ENCODE measurements around the gene CNPY2.

Gene CNPY2

DNA sequence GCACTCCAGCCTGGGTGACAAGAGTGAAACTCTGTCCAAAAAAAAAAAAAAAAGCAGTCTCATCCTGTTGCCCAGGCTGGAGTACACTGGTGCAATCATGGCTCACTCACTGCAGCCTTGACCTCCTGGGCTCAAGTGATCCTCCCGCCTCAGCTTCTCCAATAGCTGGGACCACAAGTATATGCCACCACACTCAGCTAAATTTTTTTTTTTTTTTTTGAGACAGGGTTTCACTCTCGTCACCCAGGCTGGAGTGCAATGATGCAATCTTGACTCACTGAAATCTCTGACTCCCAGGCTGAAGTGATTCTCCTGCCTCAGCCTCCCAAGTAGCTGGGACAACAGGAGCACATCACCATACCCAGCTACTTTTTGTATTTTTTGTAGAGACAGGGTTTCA is 5.2 kb upstream of the CNPY2 start:
- Mint-ChIP-seq H3K27me3 (no peaks in the 10 kb centered on the region), H3K4me1 (ENCODE audit: low read depth) (peaks cover 8% of the 10 kb centered on the region), H3K27ac (peak overlapping the region; percentile 35), H3K36me3 (ENCODE audit: low read depth) (peaks cover 53% of the 10 kb centered on the region), H3K9me3 (no peaks in the 10 kb centered on the region), H3K4me3 (no peak overlapping the region)
- no peak for DNase-seq

DNA sequence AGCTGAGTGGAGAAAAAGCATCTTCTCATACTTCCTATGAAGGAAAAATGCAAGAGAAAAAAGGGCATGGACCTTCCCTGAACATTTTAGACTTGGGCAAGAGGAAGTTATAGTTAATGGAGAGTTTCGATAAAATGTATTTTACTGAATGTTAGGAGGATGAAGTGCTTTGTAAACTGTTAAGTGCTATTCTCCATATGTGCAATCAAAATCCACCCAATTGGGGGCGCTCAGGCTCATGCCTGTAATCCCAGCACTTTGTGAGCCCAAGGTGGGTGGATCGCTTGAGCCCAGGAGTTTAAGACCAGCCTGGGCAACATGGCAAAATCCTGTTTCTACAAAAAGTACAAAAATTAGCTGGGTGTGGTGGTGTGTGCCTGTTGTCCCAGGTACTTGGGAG is 1.9 kb upstream of the CNPY2 start:
- Mint-ChIP-seq H3K9me3 (no peaks in the 10 kb centered on the region), H3K4me3 (no peak overlapping the region), H3K27ac (peak overlapping the region; percentile 60), H3K36me3 (ENCODE audit: low read depth) (peaks cover 53% of the 10 kb centered on the region), H3K4me1 (ENCODE audit: low read depth) (peaks cover 16% of the 10 kb centered on the region), H3K27me3 (no peaks in the 10 kb centered on the region)
- DNase-seq, result no peak

DNA sequence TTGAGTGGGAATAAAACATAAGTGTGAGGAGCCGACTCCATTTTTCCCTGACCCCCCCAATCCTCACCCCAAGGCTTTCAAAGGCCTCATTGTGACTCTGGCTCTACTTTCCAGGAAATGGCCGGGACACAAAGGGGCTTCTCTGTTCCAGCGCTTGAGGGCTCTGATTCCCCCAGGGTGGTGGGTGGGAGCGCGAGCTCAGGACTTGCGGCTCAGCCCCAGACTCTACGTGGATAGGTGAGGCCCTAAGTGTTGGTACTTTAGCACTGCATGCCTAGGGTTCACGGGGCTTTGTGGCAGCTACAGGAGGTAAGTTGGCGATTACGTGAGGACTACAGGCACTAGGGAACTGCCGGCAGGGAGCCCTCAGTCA is 553 bp downstream of the CNPY2 start:
- no peak for DNase-seq
- peaks cover 63% of the 10 kb centered on the region for H3K36me3 Mint-ChIP-seq (ENCODE audit: low read depth)
- H3K4me3 Mint-ChIP-seq, result peak overlapping the region; percentile 99
- H3K4me1 Mint-ChIP-seq (ENCODE audit: low read depth), result peaks cover 18% of the 10 kb centered on the region
- no peaks in the 10 kb centered on the region for H3K27me3 Mint-ChIP-seq
- H3K27ac Mint-ChIP-seq, result peak overlapping the region; percentile 99
- H3K9me3 Mint-ChIP-seq, result no peaks in the 10 kb centered on the region

DNA sequence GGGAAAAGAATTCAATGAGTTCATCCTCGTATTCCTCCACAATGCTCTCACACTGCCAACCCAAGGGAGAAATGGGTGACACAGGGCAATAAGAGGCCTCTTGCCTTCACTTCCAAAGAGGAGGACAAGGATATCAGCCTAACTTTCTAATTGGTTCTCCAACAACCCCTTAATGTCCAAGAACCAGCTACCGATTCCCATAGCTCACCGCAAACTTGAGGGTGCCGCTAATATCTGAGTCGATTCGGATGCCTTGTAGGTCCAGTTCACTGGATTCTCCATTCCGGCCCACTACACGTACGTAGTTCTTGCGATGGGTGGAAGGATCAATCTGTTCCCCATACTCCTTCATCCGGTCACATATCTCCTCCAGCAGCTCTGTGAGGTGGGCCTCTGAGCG is 4.8 kb downstream of the CNPY2 start:
- no peak for DNase-seq
- H3K27ac Mint-ChIP-seq, result peak overlapping the region; percentile 42
- H3K4me3 Mint-ChIP-seq, result no peak overlapping the region
- peaks cover 81% of the 10 kb centered on the region for H3K36me3 Mint-ChIP-seq (ENCODE audit: low read depth)
- peaks cover 12% of the 10 kb centered on the region for H3K4me1 Mint-ChIP-seq (ENCODE audit: low read depth)
- no peaks in the 10 kb centered on the region for H3K27me3 Mint-ChIP-seq
- no peaks in the 10 kb centered on the region for H3K9me3 Mint-ChIP-seq

DNA sequence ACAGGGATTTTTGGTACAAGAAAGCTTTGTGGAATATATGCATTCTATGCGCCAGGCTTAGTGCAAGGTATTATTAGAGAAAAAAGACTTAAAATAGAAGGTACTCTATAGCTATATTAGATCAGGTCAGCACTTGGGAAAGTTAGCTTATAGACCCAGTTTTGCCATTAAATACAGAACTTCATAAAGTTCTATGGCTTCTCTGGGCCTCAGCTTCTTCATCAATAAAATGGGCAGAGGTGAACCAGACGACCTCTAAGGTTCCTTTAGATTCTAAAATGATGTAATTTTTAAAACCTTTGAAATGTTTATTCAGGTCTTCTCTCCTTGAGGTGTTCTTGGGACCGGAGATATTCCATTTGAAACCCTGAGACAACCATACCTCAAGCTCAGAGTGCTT is 7.1 kb downstream of the CNPY2 start:
- no peak for DNase-seq
- no peak overlapping the region for H3K4me3 Mint-ChIP-seq
- peaks cover 77% of the 10 kb centered on the region for H3K36me3 Mint-ChIP-seq (ENCODE audit: low read depth)
- no peak overlapping the region for H3K27ac Mint-ChIP-seq
- no peaks in the 10 kb centered on the region for H3K9me3 Mint-ChIP-seq
- no peaks in the 10 kb centered on the region for H3K27me3 Mint-ChIP-seq
- H3K4me1 Mint-ChIP-seq (ENCODE audit: low read depth), result peaks cover 3% of the 10 kb centered on the region

- Mint-ChIP-seq H3K4me3 (no peak overlapping the region), H3K9me3 (no peaks in the 10 kb centered on the region), H3K27me3 (no peaks in the 10 kb centered on the region), H3K27ac (no peak overlapping the region), H3K36me3 (ENCODE audit: low read depth) (peaks cover 73% of the 10 kb centered on the region), H3K4me1 (ENCODE audit: low read depth) (peaks cover 4% of the 10 kb centered on the region)
- no peak for DNase-seq
Observed at GRCh38 chr12:56307221-56307965, 8.4 kb downstream of the CNPY2 start.

GRCh38 chr12:56304872-56305590 is 10.8 kb downstream of the CNPY2 start:
- peak overlapping the region; percentile 9 for H3K27ac Mint-ChIP-seq
- peaks cover 18% of the 10 kb centered on the region for H3K4me1 Mint-ChIP-seq (ENCODE audit: low read depth)
- H3K9me3 Mint-ChIP-seq, result no peaks in the 10 kb centered on the region
- no peaks in the 10 kb centered on the region for H3K27me3 Mint-ChIP-seq
- peaks cover 71% of the 10 kb centered on the region for H3K36me3 Mint-ChIP-seq (ENCODE audit: low read depth)
- no peak overlapping the region for H3K4me3 Mint-ChIP-seq
- no peak for DNase-seq

DNA sequence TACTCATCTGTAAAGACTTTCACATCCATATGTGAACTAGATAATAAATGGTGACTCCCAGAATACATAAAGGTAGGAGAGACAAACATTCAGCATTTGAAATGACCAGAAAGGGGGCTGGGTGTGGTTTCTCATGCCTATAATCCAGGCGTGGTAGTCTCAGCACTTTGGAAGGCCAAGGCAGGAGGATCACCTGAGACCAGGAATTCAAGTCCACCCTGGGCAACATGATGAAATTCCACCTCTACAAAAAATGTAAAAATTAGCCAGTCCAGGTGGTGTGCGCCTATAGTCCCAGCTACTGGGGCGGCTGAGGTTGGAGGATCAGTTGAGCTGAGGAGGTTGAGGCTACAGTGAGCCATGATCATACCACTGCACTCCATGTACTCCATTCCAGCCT is 11.5 kb downstream of the CNPY2 start:
- Mint-ChIP-seq H3K27me3 (no peaks in the 10 kb centered on the region), H3K9me3 (no peaks in the 10 kb centered on the region), H3K4me1 (ENCODE audit: low read depth) (peaks cover 18% of the 10 kb centered on the region), H3K27ac (no peak overlapping the region), H3K4me3 (no peak overlapping the region), H3K36me3 (ENCODE audit: low read depth) (peaks cover 70% of the 10 kb centered on the region)
- no peak for DNase-seq

DNA sequence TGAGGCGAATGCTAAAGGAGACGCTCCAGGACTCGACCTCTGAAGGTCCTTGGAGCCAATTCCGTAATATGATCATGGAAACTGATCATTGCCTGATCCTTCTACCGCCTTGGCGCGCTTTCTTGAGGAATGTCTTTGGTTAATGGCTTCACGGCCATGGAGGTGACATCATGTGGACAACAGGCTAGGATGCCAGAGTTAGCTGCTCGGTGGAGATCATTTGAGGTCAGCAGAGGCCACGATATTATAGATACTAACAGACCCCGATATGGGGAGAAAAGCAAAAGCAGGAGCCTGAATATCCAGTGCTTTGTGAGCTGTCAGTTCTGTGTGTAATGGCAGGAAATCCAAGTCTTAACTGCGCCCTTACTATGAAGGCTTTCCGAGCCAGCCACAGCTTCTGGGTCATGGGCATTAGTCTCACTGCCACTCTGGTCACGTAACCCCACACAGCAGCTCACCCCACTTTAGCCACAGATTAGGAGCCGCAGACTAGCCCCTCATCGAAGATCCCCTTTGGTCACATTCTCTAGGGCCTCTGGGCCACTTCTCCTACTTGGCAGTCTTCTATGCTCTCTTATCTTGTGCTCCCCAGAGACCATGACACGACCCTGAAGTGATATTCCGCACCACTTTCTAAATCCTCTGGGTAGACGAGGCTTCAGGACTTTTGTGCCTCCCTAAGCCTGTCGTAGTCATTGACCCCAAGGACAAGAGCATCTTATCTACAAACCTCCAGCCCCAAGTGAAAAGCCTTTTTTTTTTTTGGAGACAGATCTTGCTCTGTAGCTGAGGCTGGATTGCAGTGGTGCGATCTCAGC is 14.9 kb downstream of the CNPY2 start:
- Mint-ChIP-seq H3K36me3 (ENCODE audit: low read depth) (peaks cover 78% of the 10 kb centered on the region), H3K27me3 (no peaks in the 10 kb centered on the region), H3K27ac (peak overlapping the region; percentile 97), H3K9me3 (no peaks in the 10 kb centered on the region), H3K4me1 (ENCODE audit: low read depth) (peaks cover 49% of the 10 kb centered on the region), H3K4me3 (peak overlapping the region; percentile 98)
- peak; percentile 42 for DNase-seq

GRCh38 chr12:56299853-56300643 is 15.7 kb downstream of the CNPY2 start, which contains the start of gene CS:
Gene CS, minus strand, starts transcription at chr12:56300330. Its CDS starts 129 bp downstream, at chr12:56300201.
- no peaks in the 10 kb centered on the region for H3K9me3 Mint-ChIP-seq
- peak; percentile 98 for DNase-seq
- peak within 1 kb of the TSS; percentile 97 for H3K27ac Mint-ChIP-seq
- H3K36me3 Mint-ChIP-seq (ENCODE audit: low read depth), result peaks cover 77% of the 10 kb centered on the region
- H3K27me3 Mint-ChIP-seq, result no peaks in the 10 kb centered on the region
- peaks cover 51% of the 10 kb centered on the region for H3K4me1 Mint-ChIP-seq (ENCODE audit: low read depth)
- peak within 1 kb of the TSS; percentile 98 for H3K4me3 Mint-ChIP-seq

DNA sequence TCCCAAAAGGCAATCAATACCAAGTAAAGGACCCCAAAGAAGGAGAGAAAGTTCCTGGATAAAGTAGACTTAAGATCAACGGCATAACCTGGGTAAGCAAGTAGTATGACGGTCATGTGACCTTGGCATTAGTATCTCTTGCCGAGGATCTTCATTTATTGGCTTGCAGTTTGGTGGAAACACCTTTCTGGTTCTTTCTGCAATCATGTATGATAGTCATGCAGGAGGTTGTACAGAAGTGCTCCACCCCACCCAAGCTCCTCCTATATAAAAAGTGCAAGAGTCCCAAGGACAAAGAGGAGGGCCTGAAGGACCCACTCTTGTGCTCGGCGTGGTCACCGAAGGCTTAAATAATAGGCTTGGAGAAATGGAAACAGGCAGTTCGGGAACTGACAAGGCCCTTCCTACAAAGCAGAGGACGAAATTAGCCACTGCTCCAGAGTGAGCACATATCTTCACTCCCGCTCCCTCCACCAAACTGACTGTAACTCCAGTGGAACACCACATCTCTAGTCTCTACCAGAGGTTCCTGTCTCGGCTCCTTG is 16.4 kb downstream of the CNPY2 start:
- peak overlapping the region; percentile 98 for H3K4me3 Mint-ChIP-seq
- H3K9me3 Mint-ChIP-seq, result no peaks in the 10 kb centered on the region
- no peak for DNase-seq
- peak overlapping the region; percentile 97 for H3K27ac Mint-ChIP-seq
- H3K36me3 Mint-ChIP-seq (ENCODE audit: low read depth), result peaks cover 77% of the 10 kb centered on the region
- H3K4me1 Mint-ChIP-seq (ENCODE audit: low read depth), result peaks cover 53% of the 10 kb centered on the region
- H3K27me3 Mint-ChIP-seq, result no peaks in the 10 kb centered on the region

- H3K27ac Mint-ChIP-seq, result peak overlapping the region; percentile 97
- H3K9me3 Mint-ChIP-seq, result no peaks in the 10 kb centered on the region
- peak overlapping the region; percentile 98 for H3K4me3 Mint-ChIP-seq
- no peak for DNase-seq
- peaks cover 77% of the 10 kb centered on the region for H3K36me3 Mint-ChIP-seq (ENCODE audit: low read depth)
- no peaks in the 10 kb centered on the region for H3K27me3 Mint-ChIP-seq
- H3K4me1 Mint-ChIP-seq (ENCODE audit: low read depth), result peaks cover 56% of the 10 kb centered on the region
Observed at GRCh38 chr12:56298828-56299227, 17.0 kb downstream of the CNPY2 start.

DNA sequence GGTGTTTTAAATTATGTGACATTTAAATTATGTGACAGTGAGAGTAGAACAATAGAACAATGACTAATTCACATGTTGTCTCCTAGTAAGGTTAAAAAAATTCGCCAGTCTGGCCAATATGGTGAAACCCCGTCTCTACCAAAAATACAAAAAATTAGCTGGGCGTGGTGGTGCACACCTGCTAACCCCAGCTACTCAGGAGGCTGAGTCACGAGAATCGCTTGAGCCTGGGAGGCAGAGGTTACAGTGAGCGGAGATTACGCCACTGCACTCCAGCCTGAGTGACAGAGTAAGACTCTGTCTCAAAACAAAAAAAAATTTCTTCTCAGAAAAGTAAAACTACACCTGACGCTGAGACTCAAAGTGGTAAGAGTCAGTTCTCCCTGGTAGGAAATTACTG is 18.4 kb downstream of the CNPY2 start:
- H3K36me3 Mint-ChIP-seq (ENCODE audit: low read depth), result peaks cover 82% of the 10 kb centered on the region
- no peak for DNase-seq
- peaks cover 63% of the 10 kb centered on the region for H3K4me1 Mint-ChIP-seq (ENCODE audit: low read depth)
- H3K27me3 Mint-ChIP-seq, result no peaks in the 10 kb centered on the region
- H3K27ac Mint-ChIP-seq, result peak overlapping the region; percentile 97
- H3K4me3 Mint-ChIP-seq, result peak overlapping the region; percentile 98
- H3K9me3 Mint-ChIP-seq, result no peaks in the 10 kb centered on the region

- peaks cover 85% of the 10 kb centered on the region for H3K36me3 Mint-ChIP-seq (ENCODE audit: low read depth)
- H3K27ac Mint-ChIP-seq, result peak overlapping the region; percentile 97
- no peaks in the 10 kb centered on the region for H3K9me3 Mint-ChIP-seq
- H3K4me3 Mint-ChIP-seq, result no peak overlapping the region
- no peak for DNase-seq
- H3K4me1 Mint-ChIP-seq (ENCODE audit: low read depth), result peaks cover 64% of the 10 kb centered on the region
- H3K27me3 Mint-ChIP-seq, result no peaks in the 10 kb centered on the region
Observed at GRCh38 chr12:56296295-56296694, 19.5 kb downstream of the CNPY2 start.

Measured in activated T-cell treated with anti-CD3 and anti-CD28 coated beads, Interleukin-2, amount 50 U/mL, for 24 hours (primary cell).